Fibroblast of lung (primary cell): ENCODE results near the gene MUS81. TPM values are rescaled to one million over a fixed set of nuclear protein-coding genes. Genes with fewer than 3 reads are reported as not detected.
"Not testable (repeated sequence)": the region's sequence is repeated elsewhere in the genome, so short reads cannot be mapped to it uniquely, and the experiment has no call there.

Source experiments
- DNase-seq, 2 donors: peaks; one replicate each; pipeline versions ENCODE4 v3.0.0 to v3.0.0-alpha.2; 2010; ENCODE audit warnings: low read depth in 2 of 2
- H2AFZ ChIP-seq: 2 replicates; pipeline ENCODE4 v1.5.1; 2012; ENCODE audit warnings: low read length, control low read depth, inconsistent platforms
- H3K27ac ChIP-seq: 2 replicates; pipeline ENCODE4 v1.5.1; 2011; ENCODE audit warnings: low read length, control low read depth; ENCODE audit not compliant: insufficient read depth
- H3K27me3 ChIP-seq: 2 replicates; pipeline ENCODE4 v1.5.1; 2011; ENCODE audit warnings: mild to moderate bottlenecking, low read length; ENCODE audit not compliant: control insufficient read depth, insufficient read depth
- H3K36me3 ChIP-seq: 2 replicates; pipeline ENCODE4 v1.5.1; 2011; ENCODE audit warnings: low read length; ENCODE audit not compliant: control insufficient read depth, insufficient read depth
- H3K4me1 ChIP-seq: 2 replicates; pipeline ENCODE4 v1.5.1; 2011; ENCODE audit warnings: low read length; ENCODE audit not compliant: control insufficient read depth, insufficient read depth; ENCODE audit errors: extremely low read depth
- H3K4me2 ChIP-seq: 2 replicates; pipeline ENCODE4 v1.5.1; 2011; ENCODE audit warnings: low read length, control low read depth; ENCODE audit not compliant: insufficient read depth; ENCODE audit errors: extremely low read depth
- H3K4me3 ChIP-seq, 4 experiments: fragments of 200-600 bp in 1 of 4; sonication (generic) in 1 of 4; replicated peaks in 1 of 4; 2 replicates each; pipeline ENCODE4 v1.5.1; 2011 to 2016; ENCODE audit warnings: low read length in 4 of 4, low read depth in 3 of 4, mild to moderate bottlenecking in 3 of 4, control low read depth in 2 of 4, inconsistent platforms in 1 of 4, mixed read lengths in 1 of 4; ENCODE audit not compliant: insufficient read depth in 1 of 4; ENCODE audit errors: control extremely low read depth in 1 of 4
- H3K79me2 ChIP-seq: 2 replicates; pipeline ENCODE4 v1.5.1; 2012; ENCODE audit warnings: mild to moderate bottlenecking, low read length, inconsistent platforms; ENCODE audit not compliant: control insufficient read depth, insufficient read depth
- H3K9ac ChIP-seq: 2 replicates; pipeline ENCODE4 v1.5.1; 2011; ENCODE audit warnings: mild to moderate bottlenecking, low read length, control low read depth; ENCODE audit not compliant: insufficient read depth
- H3K9me3 ChIP-seq: 2 replicates; pipeline ENCODE4 v1.5.1; 2012; ENCODE audit warnings: low read depth, low read length; ENCODE audit not compliant: control insufficient read depth, insufficient read depth
- H4K20me1 ChIP-seq: 2 replicates; pipeline ENCODE4 v1.5.1; 2011; ENCODE audit warnings: low read length; ENCODE audit not compliant: control insufficient read depth, insufficient read depth; ENCODE audit errors: extremely low read depth
- CTCF ChIP-seq, 2 donors: IDR thresholded peaks in 1 of 2; conservative IDR thresholded peaks in 1 of 2; 1 replicate in 1 of 2; 2 replicates in 1 of 2; pipeline ENCODE4 v1.5.1; 2011 to 2012; ENCODE audit warnings: low read length in 2 of 2, control low read depth in 1 of 2, inconsistent platforms in 1 of 2, low read depth in 1 of 2, mild to moderate bottlenecking in 1 of 2
- EZH2 ChIP-seq: IDR thresholded peaks from 2 replicates; pipeline ENCODE4 v1.5.1; 2012; ENCODE audit warnings: low read length, control low read depth, mild to moderate bottlenecking; ENCODE audit errors: missing control alignments
- polyA plus RNA-seq, 2 donors: library from polyadenylated mRNA; depleted of rRNA in 1 of 2; stranded (reverse) in 1 of 2; unstranded in 1 of 2; fragments of >200 nt; gene quantifications; 2 replicates each; pipeline ENCODE4 v1.2.1, GENCODE V29; 2011 to 2012; ENCODE audit warnings: missing spikeins in 1 of 2
- total RNA-seq: library from RNA; depleted of rRNA; stranded (reverse); fragments of >200 nt; gene quantifications from 2 replicates; pipeline ENCODE4 v1.2.1, GENCODE V29; 2014

Gene MUS81
- total and polyA plus RNA-seq, 2 donors (not counting 1 experiment from before 2014, with no cell fraction given) = 23.6 to 56.8 TPM

- TF ChIP-seq CTCF (conservative IDR thresholded peaks at IDR 0.05 in 1 of 2, IDR thresholded peaks at IDR 0.05 in 1 of 2; ENCODE audit: low read depth in 1 of 2, low read length in 2 of 2) = no peak
- TF ChIP-seq EZH2 = no peak
- Histone ChIP-seq H2AFZ (no peak overlapping the region), H3K4me1 (no peaks in the 10 kb centered on the region), H3K79me2 (no peaks in the 10 kb centered on the region), H3K4me3 (no peak overlapping the region), H3K36me3 (no peaks in the 10 kb centered on the region), H4K20me1 (no peaks in the 10 kb centered on the region), H3K4me2 (no peak overlapping the region), H3K9me3 (no peaks in the 10 kb centered on the region), H3K27me3 (no peaks in the 10 kb centered on the region), H3K9ac (no peak overlapping the region), H3K27ac (no peak overlapping the region)
- DNase-seq = no peak
Measured at GRCh38 chr11:65843811-65844210, 16.4 kb upstream of the MUS81 start.

- H3K9me3 ChIP-seq = no peaks in the 10 kb centered on the region
- H3K4me2 ChIP-seq = no peak overlapping the region
- H3K4me1 ChIP-seq = no peaks in the 10 kb centered on the region
- no peak overlapping the region for H3K4me3 ChIP-seq
- no peaks in the 10 kb centered on the region for H3K36me3 ChIP-seq
- no peaks in the 10 kb centered on the region for H3K79me2 ChIP-seq
- no peak overlapping the region for H2AFZ ChIP-seq
- H3K27me3 ChIP-seq = no peaks in the 10 kb centered on the region
- H4K20me1 ChIP-seq = no peaks in the 10 kb centered on the region
- no peak overlapping the region for H3K27ac ChIP-seq
- TF ChIP-seq EZH2 (no peak), CTCF (conservative IDR thresholded peaks at IDR 0.05 in 1 of 2, IDR thresholded peaks at IDR 0.05 in 1 of 2; ENCODE audit: low read depth in 1 of 2, low read length in 2 of 2) (no peak)
- no peak overlapping the region for H3K9ac ChIP-seq
- DNase-seq = no peak
Measured at GRCh38 chr11:65844231-65844872, 15.9 kb upstream of the MUS81 start.

- H3K36me3 ChIP-seq = peaks cover 14% of the 10 kb centered on the region
- no peaks in the 10 kb centered on the region for H3K4me1 ChIP-seq
- no peak overlapping the region for H3K4me2 ChIP-seq
- no peak overlapping the region for H3K9ac ChIP-seq
- no peaks in the 10 kb centered on the region for H4K20me1 ChIP-seq
- H3K4me3 ChIP-seq = no peak overlapping the region
- H3K79me2 ChIP-seq = no peaks in the 10 kb centered on the region
- no peak overlapping the region for H3K27ac ChIP-seq
- H2AFZ ChIP-seq = no peak overlapping the region
- H3K27me3 ChIP-seq = no peaks in the 10 kb centered on the region
- no peaks in the 10 kb centered on the region for H3K9me3 ChIP-seq
- no peak for DNase-seq
- TF ChIP-seq CTCF (conservative IDR thresholded peaks at IDR 0.05 in 1 of 2, IDR thresholded peaks at IDR 0.05 in 1 of 2; ENCODE audit: low read depth in 1 of 2, low read length in 2 of 2) = no peak
- TF ChIP-seq EZH2 = no peak
Measured at GRCh38 chr11:65847746-65848145, 12.5 kb upstream of the MUS81 start.

- H3K9me3 ChIP-seq, H3K4me1 ChIP-seq, H3K27ac ChIP-seq, H3K27me3 ChIP-seq, H3K79me2 ChIP-seq, H3K4me3 ChIP-seq, H2AFZ ChIP-seq, H4K20me1 ChIP-seq, DNase-seq, H3K9ac ChIP-seq, H3K4me2 ChIP-seq: not testable (repeated sequence)
- H3K36me3 ChIP-seq = peaks cover 23% of the 10 kb centered on the region
Measured at GRCh38 chr11:65848693-65849092, 11.5 kb upstream of the MUS81 start.
